K562 (cell line): ENCODE measurements around the gene POLR2H. TPM values are rescaled to one million over a fixed set of nuclear protein-coding genes. Genes with fewer than 3 reads are reported as not detected.
A peak's percentile ranks its signal among the peaks of the same experiment; 100 is the strongest.

ENCODE experiments used
- CBFB ChIP-seq: sonication (generic); formaldehyde crosslinking; IDR thresholded peaks from 2 replicates; pipeline ENCODE4 v1.4.0; 2020; ENCODE audit warnings: mild to moderate bottlenecking, missing genetic modification reagents
- ELF1 ChIP-seq: fragments of 200-800 bp; sonication (Bioruptor generic); IDR thresholded peaks from 2 replicates; pipeline ENCODE4 v1.6.1; 2016; ENCODE audit warnings: missing genetic modification characterization, missing compliant biosample characterization
- FUS ChIP-seq: fragments of 200-400 bp; formaldehyde crosslinking; optimal IDR thresholded peaks from 2 replicates; pipeline ENCODE3; 2017; ENCODE audit warnings: low read depth, low read length
- GABPB1 ChIP-seq: sonication (generic); formaldehyde crosslinking; IDR thresholded peaks from 2 replicates; pipeline ENCODE4 v1.8.0; 2022; ENCODE audit warnings: mild to moderate bottlenecking, missing genetic modification reagents
- KDM5B ChIP-seq: fragments of 200-600 bp; sonication (generic); IDR thresholded peaks from 2 replicates; pipeline ENCODE4 v1.6.1; 2012; ENCODE audit warnings: low read depth, mild to moderate bottlenecking, moderate library complexity, low read length, control low read depth, inconsistent platforms; ENCODE audit not compliant: insufficient replicate concordance
- MEIS2 ChIP-seq: fragments of 450-650 bp; IDR thresholded peaks from 2 replicates; pipeline ENCODE4 v1.6.1; 2014; ENCODE audit warnings: mild to moderate bottlenecking; ENCODE audit not compliant: partially characterized antibody
- MYC ChIP-seq, 2 experiments: fragments of 250-450 bp in 1 of 2; sonication (Bioruptor Pico) in 1 of 2; IDR thresholded peaks; 2 replicates each; pipeline versions ENCODE4 v1.5.1 to v1.6.1; 2012 to 2021; ENCODE audit warnings: low read depth in 2 of 2, borderline replicate concordance in 1 of 2, improper control_type of control experiment in 1 of 2, low read length in 1 of 2, mild to moderate bottlenecking in 1 of 2, moderate library complexity in 1 of 2
- NCOA2 ChIP-seq, 2 experiments: fragments of 450-650 bp; IDR thresholded peaks; 2 replicates each; pipeline ENCODE4 v1.6.1; 2018; ENCODE audit warnings: mild to moderate bottlenecking in 2 of 2, moderate library complexity in 1 of 2; ENCODE audit not compliant: partially characterized antibody in 2 of 2
- PATZ1 ChIP-seq: fragments of 250-450 bp; sonication (Bioruptor Pico); IDR thresholded peaks from 2 replicates; pipeline ENCODE4 v1.5.0; 2020; ENCODE audit warnings: mild to moderate bottlenecking, borderline replicate concordance
- TAF7 ChIP-seq: fragments of 450-650 bp; IDR thresholded peaks from 2 replicates; pipeline ENCODE4 v1.6.1; 2016; ENCODE audit warnings: missing genetic modification characterization, missing compliant biosample characterization
- ZBTB33 ChIP-seq: sonication (generic); formaldehyde crosslinking; IDR thresholded peaks from 2 replicates; pipeline ENCODE4 v1.8.1; 2023; ENCODE audit warnings: mild to moderate bottlenecking, missing genetic modification reagents
- ZKSCAN1 ChIP-seq: fragments of 150-350 bp; IDR thresholded peaks from 2 replicates; pipeline ENCODE4 v1.6.1; 2016; ENCODE audit warnings: low read depth, low read length
- ZNF263 ChIP-seq: sonication (generic); formaldehyde crosslinking; IDR thresholded peaks from 2 replicates; pipeline ENCODE4 v1.8.0; 2022; ENCODE audit warnings: mild to moderate bottlenecking, missing genetic modification reagents, borderline replicate concordance
- ZNF347 ChIP-seq: fragments of 450-650 bp; formaldehyde crosslinking; IDR thresholded peaks from 2 replicates; pipeline ENCODE4 v1.4.0; 2020; ENCODE audit warnings: low read depth, mild to moderate bottlenecking, moderate library complexity
- ZNF609 ChIP-seq: sonication (generic); formaldehyde crosslinking; IDR thresholded peaks from 2 replicates; pipeline ENCODE4 v1.8.1; 2023; ENCODE audit warnings: missing genetic modification reagents, mild to moderate bottlenecking, borderline replicate concordance
- polyA plus RNA-seq, 8 experiments: library from polyadenylated mRNA; depleted of rRNA in 4 of 8; stranded (reverse) in 5 of 8; unstranded in 3 of 8; fragments of >200 nt; fragmentation: Nextera tagmentation in 2 of 8; fragmentation: Illumina TruSeq in 1 of 8; extraction: Ambion mirVana in 2 of 8; extraction: Trizol in 1 of 8; gene quantifications; 2 replicates each; pipeline versions ENCODE4 v1.2.1 to v1.2.3, GENCODE V29; 2011 to 2014; ENCODE audit warnings: inconsistent platforms in 1 of 8, missing spikeins in 1 of 8
- total RNA-seq, 7 experiments: library from RNA; depleted of rRNA in 6 of 7; stranded (reverse); fragments of >200 nt in 6 of 7; fragmentation: Illumina TruSeq in 2 of 7; extraction: Trizol in 2 of 7; gene quantifications; 2 replicates each; pipeline versions ENCODE4 v1.2.1 to v1.2.3, GENCODE V29; 2011 to 2021; ENCODE audit warnings: low replicate concordance in 1 of 7

The POLR2H gene
- total and polyA plus RNA-seq, 9 of the 15 experiments (the other 6 are each of a cell fraction or from before 2014, with no cell fraction given), result 128 to 512 (median 220) TPM

- TF ChIP-seq ZNF609 (CRISPR knock-in tag) (no peak), NCOA2 (IDR thresholded peaks at IDR 0.05; ENCODE audit: partially characterized antibody in 2 of 2) (no peak), MYC (IDR thresholded peaks at IDR 0.05; ENCODE audit: low read depth, low read length) (no peak), MYC (CRISPR knock-in tag; IDR thresholded peaks at IDR 0.05; ENCODE audit: borderline replicate concordance, low read depth) (0 out of 2 replicates have a peak, but pooled peaks have one; percentile 6), ELF1 (tag) (no peak), ZBTB33 (CRISPR knock-in tag) (no peak), CBFB (CRISPR knock-in tag) (peak; percentile 41; the same call in 1 of the 2 replicates), ZNF263 (no peak), GABPB1 (peak; percentile 50; the same call in 1 of the 2 replicates), MEIS2 (no peak), ZNF347 (CRISPR knock-in tag) (no peak), FUS (no peak), ZKSCAN1 (no peak), TAF7 (tag) (no peak), PATZ1 (CRISPR knock-in tag) (no peak), KDM5B (peak; percentile 18)
Measured at GRCh38 chr3:184336547-184337398, 24.7 kb upstream of the POLR2H start (continued).
